ENCODE data around the gene ZNF549.
"Not testable (repeated sequence)": the region's sequence is repeated elsewhere in the genome, so short reads cannot be mapped to it uniquely, and the experiment has no call there.

ZNF549 gene

GRCh38 chr19:57515255-57515654, 11.9 kb upstream of the ZNF549 start:
- Histone ChIP-seq H3K4me3 (ENCODE audit: low read depth, low read length, poor library complexity, severe bottlenecking) (no peak overlapping the region), H3K9ac (ENCODE audit: low read length) (no peak overlapping the region), H3K79me2 (ENCODE audit: insufficient read depth, low read length) (no peaks in the 10 kb centered on the region), H4K20me1 (ENCODE audit: insufficient read depth, low read length) (no peaks in the 10 kb centered on the region), H3F3A (ENCODE audit: insufficient read depth, low read length) (no peaks in the 10 kb centered on the region), H3K9me2 (ENCODE audit: low read depth, low read length) (no peaks in the 10 kb centered on the region), H3K4me1 (ENCODE audit: insufficient read depth, low read length, severe bottlenecking) (no peaks in the 10 kb centered on the region), H3K36me3 (ENCODE audit: insufficient read depth, low read length) (peaks cover 24% of the 10 kb centered on the region), H3K9me3 (ENCODE audit: low read length) (peaks cover 3% of the 10 kb centered on the region), H2AFZ (ENCODE audit: low read length) (no peak overlapping the region), H3K4me2 (ENCODE audit: low read length) (no peak overlapping the region), H3K27me3 (ENCODE audit: insufficient read depth, low read length) (no peaks in the 10 kb centered on the region), H3K27ac (ENCODE audit: low read depth, low read length, poor library complexity, severe bottlenecking) (no peak overlapping the region)
- no peak for TF ChIP-seq CTCF (IDR thresholded peaks at IDR 0.05; ENCODE audit: low read length)
- no peak for TF ChIP-seq EZH2 (IDR thresholded peaks at IDR 0.05; ENCODE audit: borderline replicate concordance, low read length)

DNA sequence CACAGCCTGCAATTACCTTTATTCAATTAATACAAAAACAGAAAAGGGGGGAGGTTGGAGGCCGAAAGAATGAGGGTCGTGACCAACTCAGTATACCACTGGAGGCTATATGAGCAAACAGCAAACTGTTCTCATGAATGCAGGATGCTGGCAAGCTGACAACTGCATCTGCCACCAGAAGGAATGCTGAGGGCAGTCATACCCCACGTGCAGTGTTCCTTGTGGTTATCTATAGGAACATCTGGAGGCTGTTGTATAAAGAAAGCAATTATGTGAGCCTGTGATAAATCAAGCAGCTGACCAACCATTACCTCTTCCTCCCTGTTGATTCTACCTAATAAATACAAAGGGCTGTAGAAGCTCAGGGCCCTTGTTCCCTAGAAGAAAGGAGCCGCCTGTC, 9.1 kb upstream of the ZNF549 start:
- H3K9ac ChIP-seq (ENCODE audit: low read length); H3F3A ChIP-seq (ENCODE audit: insufficient read depth, low read length); H3K4me2 ChIP-seq (ENCODE audit: low read length); H3K4me1 ChIP-seq (ENCODE audit: insufficient read depth, low read length, severe bottlenecking); H3K79me2 ChIP-seq (ENCODE audit: insufficient read depth, low read length); H3K4me3 ChIP-seq (ENCODE audit: low read depth, low read length, poor library complexity, severe bottlenecking); H4K20me1 ChIP-seq (ENCODE audit: insufficient read depth, low read length); H3K9me2 ChIP-seq (ENCODE audit: low read depth, low read length); H3K27ac ChIP-seq (ENCODE audit: low read depth, low read length, poor library complexity, severe bottlenecking); H3K9me3 ChIP-seq (ENCODE audit: low read length); H2AFZ ChIP-seq (ENCODE audit: low read length); H3K27me3 ChIP-seq (ENCODE audit: insufficient read depth, low read length): not testable (repeated sequence)
- H3K36me3 ChIP-seq (ENCODE audit: insufficient read depth, low read length) = peaks cover 23% of the 10 kb centered on the region

DNA sequence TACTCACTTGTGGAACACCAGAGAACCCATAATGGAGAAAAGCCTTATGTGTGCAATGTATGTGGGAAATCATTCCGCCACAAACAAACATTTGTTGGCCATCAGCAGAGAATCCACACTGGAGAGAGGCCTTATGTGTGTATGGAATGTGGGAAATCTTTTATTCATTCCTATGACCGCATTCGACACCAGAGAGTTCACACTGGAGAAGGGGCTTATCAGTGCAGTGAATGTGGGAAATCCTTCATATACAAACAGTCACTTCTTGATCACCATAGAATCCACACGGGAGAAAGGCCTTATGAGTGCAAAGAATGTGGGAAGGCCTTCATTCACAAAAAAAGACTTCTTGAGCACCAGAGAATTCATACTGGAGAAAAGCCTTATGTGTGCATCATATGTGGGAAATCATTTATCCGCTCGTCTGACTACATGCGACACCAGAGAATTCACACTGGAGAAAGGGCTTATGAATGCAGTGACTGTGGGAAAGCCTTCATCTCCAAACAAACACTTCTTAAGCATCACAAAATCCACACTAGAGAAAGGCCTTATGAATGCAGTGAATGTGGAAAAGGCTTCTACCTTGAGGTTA, 10.9 kb downstream of the ZNF549 start:
- Histone ChIP-seq H3K9me2 (ENCODE audit: low read depth, low read length) (no peaks in the 10 kb centered on the region), H3K4me3 (ENCODE audit: low read depth, low read length, poor library complexity, severe bottlenecking) (no peak overlapping the region), H3K9ac (ENCODE audit: low read length) (no peak overlapping the region), H3K4me2 (ENCODE audit: low read length) (no peak overlapping the region), H3K79me2 (ENCODE audit: insufficient read depth, low read length) (no peaks in the 10 kb centered on the region), H4K20me1 (ENCODE audit: insufficient read depth, low read length) (no peaks in the 10 kb centered on the region), H2AFZ (ENCODE audit: low read length) (no peak overlapping the region), H3K4me1 (ENCODE audit: insufficient read depth, low read length, severe bottlenecking) (no peaks in the 10 kb centered on the region), H3F3A (ENCODE audit: insufficient read depth, low read length) (0 out of 2 replicates have a peak, but pooled peaks cover 3% of the 10 kb centered on the region), H3K36me3 (ENCODE audit: insufficient read depth, low read length) (peaks cover 90% of the 10 kb centered on the region), H3K9me3 (ENCODE audit: low read length) (peaks cover 50% of the 10 kb centered on the region), H3K27ac (ENCODE audit: low read depth, low read length, poor library complexity, severe bottlenecking) (no peak overlapping the region), H3K27me3 (ENCODE audit: insufficient read depth, low read length) (no peaks in the 10 kb centered on the region)
- TF ChIP-seq EZH2 (IDR thresholded peaks at IDR 0.05; ENCODE audit: borderline replicate concordance, low read length) (no peak), CTCF (IDR thresholded peaks at IDR 0.05; ENCODE audit: low read length) (no peak)

DNA sequence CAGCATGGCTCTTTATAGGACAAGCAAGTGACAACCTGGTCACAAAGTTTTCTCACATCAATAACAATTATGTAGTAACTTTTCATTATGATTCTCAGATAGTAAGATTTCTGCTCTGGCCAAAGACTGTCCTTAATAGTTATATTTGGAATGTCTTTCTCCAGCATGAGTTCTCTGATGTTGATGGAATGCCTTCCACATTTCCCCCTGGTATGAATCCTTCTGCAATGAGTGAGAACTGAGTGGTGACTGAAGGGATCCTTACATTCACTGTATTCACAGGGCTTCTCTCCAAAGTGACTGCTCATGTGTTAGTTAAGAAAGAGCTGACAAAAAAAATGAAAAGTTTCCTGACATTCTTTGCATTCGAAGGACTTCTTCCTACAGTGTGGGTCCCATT, 19.4 kb downstream of the ZNF549 start:
- no peak for TF ChIP-seq EZH2 (IDR thresholded peaks at IDR 0.05; ENCODE audit: borderline replicate concordance, low read length)
- no peak for TF ChIP-seq CTCF (IDR thresholded peaks at IDR 0.05; ENCODE audit: low read length)
- Histone ChIP-seq H2AFZ (ENCODE audit: low read length) (no peak overlapping the region), H3K79me2 (ENCODE audit: insufficient read depth, low read length) (no peaks in the 10 kb centered on the region), H3K27me3 (ENCODE audit: insufficient read depth, low read length) (no peaks in the 10 kb centered on the region), H3K4me2 (ENCODE audit: low read length) (no peak overlapping the region), H3K4me3 (ENCODE audit: low read depth, low read length, poor library complexity, severe bottlenecking) (no peak overlapping the region), H3K4me1 (ENCODE audit: insufficient read depth, low read length, severe bottlenecking) (no peaks in the 10 kb centered on the region), H3K9me2 (ENCODE audit: low read depth, low read length) (no peaks in the 10 kb centered on the region), H3K36me3 (ENCODE audit: insufficient read depth, low read length) (peaks cover 100% of the 10 kb centered on the region), H3K9me3 (ENCODE audit: low read length) (peaks cover 59% of the 10 kb centered on the region), H3K27ac (ENCODE audit: low read depth, low read length, poor library complexity, severe bottlenecking) (no peak overlapping the region), H3F3A (ENCODE audit: insufficient read depth, low read length) (0 out of 2 replicates have a peak, but pooled peaks cover 3% of the 10 kb centered on the region), H4K20me1 (ENCODE audit: insufficient read depth, low read length) (no peaks in the 10 kb centered on the region), H3K9ac (ENCODE audit: low read length) (no peak overlapping the region)
